ENCODE measurements around the gene SCGB1C2.
"Not testable (repeated sequence)": the region's sequence is repeated elsewhere in the genome, so short reads cannot be mapped to it uniquely, and the experiment has no call there.

Gene SCGB1C2

GRCh38 chr17:137166-137807, at the start of gene SCGB1C2:
TSS of gene SCGB1C2 (plus strand) at chr17:137569. CDS start at chr17:137591, 22 bp downstream.
- not testable (repeated sequence) for DNase-seq

- DNase-seq, result not testable (repeated sequence)
These were observed 24.3 kb upstream of the SCGB1C2 start for GRCh38 chr17:113111-113510.

GRCh38 chr17:118339-118917, 18.9 kb upstream of the SCGB1C2 start:
- DNase-seq, result not testable (repeated sequence)

- not testable (repeated sequence) for DNase-seq
These were observed 3.4 kb upstream of the SCGB1C2 start for GRCh38 chr17:133932-134331.

- not testable (repeated sequence) for DNase-seq
These were observed 3.0 kb upstream of the SCGB1C2 start for GRCh38 chr17:134332-134785.

- DNase-seq, result not testable (repeated sequence)
These were observed 2.3 kb upstream of the SCGB1C2 start for GRCh38 chr17:135022-135421.

GRCh38 chr17:135895-136294, 1.5 kb upstream of the SCGB1C2 start:
- DNase-seq, result not testable (repeated sequence)

GRCh38 chr17:136531-136930, 838 bp upstream of the SCGB1C2 start:
- DNase-seq, result not testable (repeated sequence)

GRCh38 chr17:139401-140205, 2.2 kb downstream of the SCGB1C2 start:
- not testable (repeated sequence) for DNase-seq

GRCh38 chr17:142102-142661, 4.8 kb downstream of the SCGB1C2 start:
- no peak for DNase-seq

GRCh38 chr17:142876-143784, 5.8 kb downstream of the SCGB1C2 start:
- no peak for DNase-seq

- DNase-seq, result peak; percentile 15 to 29
These were observed 6.5 kb downstream of the SCGB1C2 start for GRCh38 chr17:143785-144281.

GRCh38 chr17:144936-145670, 7.7 kb downstream of the SCGB1C2 start:
- no peak for DNase-seq

- no peak for DNase-seq
These were observed 8.5 kb downstream of the SCGB1C2 start for GRCh38 chr17:145671-146541.

- DNase-seq, result no peak
These were observed 9.2 kb downstream of the SCGB1C2 start for GRCh38 chr17:146546-146945.

GRCh38 chr17:146983-147761, 9.8 kb downstream of the SCGB1C2 start:
- no peak for DNase-seq

- no peak for DNase-seq
These were observed 10.7 kb downstream of the SCGB1C2 start for GRCh38 chr17:147796-148740.

GRCh38 chr17:148757-149156, 11.4 kb downstream of the SCGB1C2 start:
- DNase-seq, result no peak

All from Kasumi-1 (cell line).